ENCODE results near the gene NUBP2. TPM values are rescaled to one million over a fixed set of nuclear protein-coding genes. Genes with fewer than 3 reads are reported as not detected.

Gene NUBP2
- total RNA-seq, result 10 to 100 TPM; 59.5 to 80.3 TPM

GRCh38 chr16:1782408-1783264, at the start of gene NUBP2, which contains the start of gene SPSB3:
Gene NUBP2, plus strand, starts transcription at chr16:1782960. Its CDS starts 61 bp downstream, at chr16:1783021.
Gene SPSB3, minus strand, starts transcription at chr16:1782571. Its CDS starts 1,088 bp downstream, at chr16:1781483.

GRCh38 chr16:1771188-1771863, 11.4 kb upstream of the NUBP2 start, which contains the start of gene NME3:
Gene NME3, minus strand, starts transcription at chr16:1771543. Its CDS starts 9 bp downstream, at chr16:1771534.

GRCh38 chr16:1772362-1772907, 10.3 kb upstream of the NUBP2 start, which contains the start of gene EME2:
Gene EME2, plus strand, starts transcription at chr16:1772810. Its CDS starts 418 bp downstream, at chr16:1773228.

DNA sequence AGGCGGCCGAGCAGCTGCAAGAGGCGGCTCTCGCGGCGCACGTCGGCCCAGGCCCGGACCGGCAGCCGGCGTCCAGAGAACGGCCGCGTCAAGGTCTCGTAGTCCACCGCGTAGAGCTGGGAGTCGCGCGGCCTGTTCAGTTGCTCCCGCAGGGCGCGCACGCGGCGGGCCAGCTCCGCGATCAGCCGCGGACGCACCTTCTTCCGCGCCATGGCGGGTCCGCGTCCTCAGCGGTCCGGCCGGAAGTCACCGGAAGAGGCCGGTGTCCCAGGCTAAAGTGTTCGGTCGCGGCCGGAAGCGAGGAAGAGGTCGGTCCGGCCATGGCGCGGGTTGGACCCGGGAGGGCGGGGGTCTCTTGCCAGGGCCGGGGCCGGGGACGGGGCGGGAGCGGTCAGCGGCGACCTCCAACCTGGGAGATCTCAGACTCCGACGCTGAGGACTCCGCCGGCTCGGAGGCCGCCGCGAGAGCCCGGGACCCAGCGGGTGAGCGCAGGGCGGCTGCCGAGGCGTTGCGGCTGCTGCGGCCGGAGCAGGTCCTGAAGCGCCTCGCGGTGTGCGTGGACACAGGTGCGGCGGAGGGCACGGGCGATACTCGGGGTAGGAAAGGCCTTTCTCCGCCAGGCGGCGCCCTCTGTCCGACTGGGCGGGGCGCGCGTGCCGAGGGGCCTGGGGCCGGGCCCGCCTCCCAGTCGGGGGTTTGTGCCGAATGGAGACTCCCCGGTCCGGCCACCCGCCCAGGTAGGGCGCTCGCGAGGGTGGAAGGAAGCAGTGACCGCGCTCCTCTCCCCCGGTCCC, 9.7 kb upstream of the NUBP2 start, which contains the start of gene MRPS34:
Gene MRPS34, minus strand, starts transcription at position 227 of the 795 bp plus-strand sequence. Its CDS starts 15 bp downstream, at position 212.

GRCh38 chr16:1793578-1794220, 10.9 kb downstream of the NUBP2 start, which contains the start of gene IGFALS:
Gene IGFALS, minus strand, starts transcription at chr16:1793705. Its CDS starts 53 bp downstream, at chr16:1793652.

DNA sequence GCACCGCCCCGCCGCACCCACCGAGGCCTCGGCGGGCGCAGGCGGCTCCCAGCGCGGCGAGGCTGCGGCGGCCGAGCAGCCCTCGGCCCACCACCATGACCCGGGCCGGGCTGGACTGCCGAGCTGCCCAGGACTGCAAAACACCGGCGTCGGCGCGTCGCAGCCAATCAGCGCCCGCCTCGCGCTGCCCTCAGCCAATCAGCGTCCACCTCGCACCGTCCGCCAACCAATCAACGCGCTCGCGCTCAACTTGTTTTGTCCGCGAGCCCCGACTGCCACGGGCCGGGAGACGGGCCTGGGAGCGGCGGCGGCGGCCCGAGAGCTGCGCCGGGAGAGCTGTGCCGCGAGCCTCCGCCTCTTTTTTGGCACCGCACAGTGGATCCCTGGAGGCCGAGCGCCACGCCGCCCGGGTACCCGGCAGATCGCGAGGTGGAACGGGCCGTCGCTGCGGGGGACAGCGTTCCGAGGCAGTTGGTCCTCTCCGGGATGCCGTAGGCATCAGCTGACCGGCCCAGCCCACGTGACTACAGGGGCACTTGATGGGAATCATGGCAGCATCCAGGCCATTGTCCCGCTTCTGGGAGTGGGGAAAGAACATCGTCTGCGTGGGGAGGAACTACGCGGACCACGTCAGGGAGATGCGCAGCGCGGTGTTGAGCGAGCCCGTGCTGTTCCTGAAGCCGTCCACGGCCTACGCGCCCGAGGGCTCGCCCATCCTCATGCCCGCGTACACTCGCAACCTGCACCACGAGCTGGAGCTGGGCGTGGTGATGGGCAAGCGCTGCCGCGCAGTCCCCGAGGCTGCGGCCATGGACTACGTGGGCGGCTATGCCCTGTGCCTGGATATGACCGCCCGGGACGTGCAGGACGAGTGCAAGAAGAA, 44.2 kb downstream of the NUBP2 start, which contains the start of the genes FAHD1 and HAGH:
Gene FAHD1, plus strand, starts transcription at position 516 of the 883 bp plus-strand sequence. Its CDS starts 33 bp downstream, at position 549.
Gene HAGH, minus strand, starts transcription at position 135 of the 883 bp plus-strand sequence. Its CDS starts 38 bp downstream, at position 97.

Small RNAs within 50 kb of the gene (small RNA-seq; reads per million reads assigned to genes)
- 0.56 to 1.1 reads per million in 2 donors for gene MIR3177

Other genes with a start within 250 kb of the NUBP2 start
- gene TMEM204, start 249.3 kb upstream of the NUBP2 start, total RNA-seq, result 10 to 100 TPM in 1 of 2 donors, 1 to 10 TPM in 1; 1.7 to 10.3 TPM
- gene IFT140, start 170.9 kb upstream of the NUBP2 start, total RNA-seq, result 10 to 100 TPM; 14.3 to 26.2 TPM
- 10 to 100 TPM; 10.7 to 12.0 TPM for gene CRAMP1, start 170.6 kb upstream of the NUBP2 start, total RNA-seq
- 100 to 1,000 TPM in 1 of 2 donors, 10 to 100 TPM in 1; 60.6 to 129 TPM for gene JPT2, start 104.7 kb upstream of the NUBP2 start, total RNA-seq
- gene MAPK8IP3, start 76.8 kb upstream of the NUBP2 start, total RNA-seq, result 10 to 100 TPM; 18.3 to 30.3 TPM
- 10 to 100 TPM; 27.9 to 36.0 TPM for gene NME3, start 11.4 kb upstream of the NUBP2 start, total RNA-seq
- gene EME2, start 10.2 kb upstream of the NUBP2 start, total RNA-seq, result 10 to 100 TPM; 15.3 to 17.2 TPM
- gene MRPS34, start 9.8 kb upstream of the NUBP2 start, total RNA-seq, result 100 to 1,000 TPM in 1 of 2 donors, 10 to 100 TPM in 1; 87.8 to 153 TPM
- gene SPSB3, start 389 bp upstream of the NUBP2 start, total RNA-seq, result 10 to 100 TPM; 19.3 to 23.1 TPM
- under 1 TPM in 1 of 2 donors, not detected in 1; 0.33 TPM for gene IGFALS, start 10.7 kb downstream of the NUBP2 start, total RNA-seq
- 10 to 100 TPM; 46.6 to 61.9 TPM for gene HAGH, start 43.9 kb downstream of the NUBP2 start, total RNA-seq
- 100 to 1,000 TPM; 114 to 119 TPM for gene FAHD1, start 44.2 kb downstream of the NUBP2 start, total RNA-seq
- 1 to 10 TPM in 1 of 2 donors, under 1 TPM in 1; under 0.01 to 1.3 TPM for gene MEIOB, start 89.2 kb downstream of the NUBP2 start, total RNA-seq
- not detected for gene HS3ST6, start 135.5 kb downstream of the NUBP2 start, total RNA-seq
- 10 to 100 TPM; 11.4 to 16.0 TPM for gene MSRB1, start 160.2 kb downstream of the NUBP2 start, total RNA-seq
- gene RPL3L, start 171.7 kb downstream of the NUBP2 start, total RNA-seq, result not detected
- 100 to 1,000 TPM; 131 to 144 TPM for gene NDUFB10, start 176.6 kb downstream of the NUBP2 start, total RNA-seq
- gene RPS2, start 181.9 kb downstream of the NUBP2 start, total RNA-seq, result 1,000 to 10,000 TPM in 1 of 2 donors, 100 to 1,000 TPM in 1; 727 to 1,558 TPM
- gene RNF151, start 183.9 kb downstream of the NUBP2 start, total RNA-seq, result not detected
- 10 to 100 TPM; 27.5 to 45.0 TPM for gene TBL3, start 189.1 kb downstream of the NUBP2 start, total RNA-seq
- under 1 TPM in 1 of 2 donors, not detected in 1; 0.34 TPM for gene NOXO1, start 198.5 kb downstream of the NUBP2 start, total RNA-seq
- gene GFER, start 201.2 kb downstream of the NUBP2 start, total RNA-seq, result 10 to 100 TPM in 1 of 2 donors, 1 to 10 TPM in 1; 9.6 to 13.3 TPM
- under 1 TPM in 1 of 2 donors, not detected in 1; 0.69 TPM for gene SYNGR3, start 207.0 kb downstream of the NUBP2 start, total RNA-seq
- 10 to 100 TPM; 26.6 to 29.6 TPM for gene ZNF598, start 226.9 kb downstream of the NUBP2 start, total RNA-seq
- under 1 TPM in 1 of 2 donors, not detected in 1; 0.33 TPM for gene NPW, start 236.8 kb downstream of the NUBP2 start, total RNA-seq
- gene NHERF2, start 243.9 kb downstream of the NUBP2 start, total RNA-seq, result 1 to 10 TPM; 4.1 to 9.7 TPM

All from melanocyte of skin (primary cell).